Calu3 (cell line): Measurements from ENCODE around the gene RSPRY1. TPM values are rescaled to one million over a fixed set of nuclear protein-coding genes. Genes with fewer than 3 reads are reported as not detected.
"Not testable (repeated sequence)": the region's sequence is repeated elsewhere in the genome, so short reads cannot be mapped to it uniquely, and the experiment has no call there.

Experiments used
- BruUV-seq: library from RNA; stranded (reverse); fragments of 400-500 nt; replicated peaks from 2 replicates; lab custom pipeline; 2021; lab: Mats Ljungman, UMichigan
- CTCF ChIA-PET: fragments of 300-600 bp; sonication (Branson Sonifier 250); formaldehyde crosslinking; loops from one replicate; lab custom pipeline; 2022; ENCODE audit warnings: antibody characterized with exemption; lab: Charles Lee
- DNase-seq: peaks from one replicate; pipeline ENCODE4 v3.0.0; 2022
- H3K27ac Mint-ChIP-seq: one replicate; pipeline ENCODE4 v1.8.0; 2022; ENCODE audit warnings: mixed read lengths; ENCODE audit not compliant: unreplicated experiment
- H3K27me3 Mint-ChIP-seq: one replicate; pipeline ENCODE4 v1.8.0; 2022; ENCODE audit warnings: mixed read lengths; ENCODE audit not compliant: unreplicated experiment
- H3K36me3 Mint-ChIP-seq: one replicate; pipeline ENCODE4 v1.8.0; 2022; ENCODE audit warnings: mild to moderate bottlenecking, moderate library complexity, mixed read lengths; ENCODE audit not compliant: insufficient read depth, unreplicated experiment
- H3K4me1 Mint-ChIP-seq: one replicate; pipeline ENCODE4 v1.8.0; 2022; ENCODE audit warnings: mild to moderate bottlenecking, low read depth, mixed read lengths; ENCODE audit not compliant: unreplicated experiment
- H3K4me3 Mint-ChIP-seq: one replicate; pipeline ENCODE4 v1.8.0; 2022; ENCODE audit warnings: mild to moderate bottlenecking, low read depth, moderate library complexity, mixed read lengths; ENCODE audit not compliant: unreplicated experiment
- H3K9me3 Mint-ChIP-seq: one replicate; pipeline ENCODE4 v1.8.0; 2022; ENCODE audit warnings: low read depth, mixed read lengths; ENCODE audit not compliant: unreplicated experiment
- CTCF ChIP-seq: fragments of 200-600 bp; IDR thresholded peaks from one replicate; pipeline ENCODE4 v1.8.0; 2022; ENCODE audit warnings: antibody characterized with exemption; ENCODE audit not compliant: unreplicated experiment
- intact Hi-C: fragments of 100-400 bp; cut with micrococcal nuclease; formaldehyde crosslinking; loops from one replicate; pipeline ENCODE4 v1.10.0; 2022; ENCODE audit not compliant: unreplicated experiment
- total RNA-seq: library from RNA; stranded (reverse); gene quantifications from 2 replicates; pipeline ENCODE4 v1.2.3, GENCODE V29; 2022

RSPRY1 gene
- total RNA-seq, 1 experiment from 2014 or later = 43.6 TPM

GRCh38 chr16:57196286-57196685 lies 10.2 kb downstream of the RSPRY1 start:
- no peaks in the 10 kb centered on the region for H3K27me3 Mint-ChIP-seq
- no peaks in the 10 kb centered on the region for H3K9me3 Mint-ChIP-seq
- intact Hi-C loops = no loop called here
- TF ChIP-seq CTCF = no peak
- peaks cover 12% of the 10 kb centered on the region for H3K36me3 Mint-ChIP-seq
- no peak overlapping the region for H3K27ac Mint-ChIP-seq
- CTCF ChIA-PET = no interaction called here
- BruUV-seq = no TSS peak
- no peak overlapping the region for H3K4me3 Mint-ChIP-seq
- no peak for DNase-seq
- H3K4me1 Mint-ChIP-seq = peaks cover 41% of the 10 kb centered on the region

GRCh38 chr16:57196753-57197152 lies 10.6 kb downstream of the RSPRY1 start:
- CTCF ChIA-PET = no interaction called here
- Mint-ChIP-seq H3K4me1 (peaks cover 39% of the 10 kb centered on the region), H3K27me3 (no peaks in the 10 kb centered on the region), H3K4me3 (no peak overlapping the region), H3K27ac (no peak overlapping the region), H3K36me3 (peaks cover 12% of the 10 kb centered on the region), H3K9me3 (no peaks in the 10 kb centered on the region)
- no TSS peak for BruUV-seq
- TF ChIP-seq CTCF = no peak
- intact Hi-C loops = no loop called here
- DNase-seq = no peak

GRCh38 chr16:57200321-57200720 lies 14.2 kb downstream of the RSPRY1 start:
- H3K9me3 Mint-ChIP-seq, H3K27ac Mint-ChIP-seq, DNase-seq: not testable (repeated sequence)

GRCh38 chr16:57200926-57201325 lies 14.8 kb downstream of the RSPRY1 start:
- CTCF ChIA-PET, H3K36me3 Mint-ChIP-seq, intact Hi-C loops, BruUV-seq, H3K9me3 Mint-ChIP-seq, DNase-seq, H3K27ac Mint-ChIP-seq, H3K27me3 Mint-ChIP-seq, H3K4me3 Mint-ChIP-seq: not testable (repeated sequence)
- H3K4me1 Mint-ChIP-seq = peaks cover 15% of the 10 kb centered on the region

More at GRCh38 chr16:57200321-57200720, 14.2 kb downstream of the RSPRY1 start:
- H3K4me3 Mint-ChIP-seq, H3K36me3 Mint-ChIP-seq, BruUV-seq, CTCF ChIA-PET, intact Hi-C loops, H3K27me3 Mint-ChIP-seq: not testable (repeated sequence)
- H3K4me1 Mint-ChIP-seq = peaks cover 15% of the 10 kb centered on the region

GRCh38 chr16:57202095-57202886 lies 16.2 kb downstream of the RSPRY1 start:
- H3K27me3 Mint-ChIP-seq = no peaks in the 10 kb centered on the region
- H3K9me3 Mint-ChIP-seq = no peaks in the 10 kb centered on the region
- peaks cover 3% of the 10 kb centered on the region for H3K4me1 Mint-ChIP-seq
- no peak overlapping the region for H3K4me3 Mint-ChIP-seq
- no peak for TF ChIP-seq CTCF
- CTCF ChIA-PET = no interaction called here
- DNase-seq = no peak
- BruUV-seq = no TSS peak
- peaks cover 12% of the 10 kb centered on the region for H3K36me3 Mint-ChIP-seq
- H3K27ac Mint-ChIP-seq = no peak overlapping the region
- intact Hi-C loops = no loop called here
